DND-41 (cell line): Measurements from ENCODE around the gene ZNF580.

Experiments
- ATAC-seq: fragments of 200-7000 bp; cut with Tn5 transposase; 3 replicates; pipeline ENCODE4 v1.9.1; 2021; ENCODE audit warnings: low read depth; ENCODE audit not compliant: insufficient read depth
- DNase-seq: peaks from one replicate; pipeline ENCODE4 v3.0.0-alpha.2; 2020
- H2AFZ ChIP-seq: 2 replicates; pipeline ENCODE4 v1.6.0; 2012; ENCODE audit warnings: low read depth, low read length
- H3K27ac ChIP-seq: 2 replicates; pipeline ENCODE4 v1.5.1; 2012; ENCODE audit warnings: low read length, inconsistent platforms
- H3K27me3 ChIP-seq: fragments of 200-600 bp; sonication (generic); 2 replicates; pipeline ENCODE4 v1.6.0; 2012; ENCODE audit warnings: low read length, mild to moderate bottlenecking, inconsistent platforms; ENCODE audit not compliant: insufficient read depth, poor library complexity
- H3K36me3 ChIP-seq: 2 replicates; pipeline ENCODE4 v1.5.1; 2012; ENCODE audit warnings: low read length, inconsistent platforms; ENCODE audit not compliant: insufficient read depth
- H3K4me1 ChIP-seq: 2 replicates; pipeline ENCODE4 v1.5.1; 2012; ENCODE audit warnings: mild to moderate bottlenecking, low read length; ENCODE audit not compliant: insufficient read depth
- H3K4me2 ChIP-seq: 2 replicates; pipeline ENCODE4 v1.6.0; 2012; ENCODE audit warnings: mild to moderate bottlenecking, moderate library complexity, low read length, inconsistent platforms; ENCODE audit not compliant: insufficient read depth
- H3K4me3 ChIP-seq, 2 experiments: fragments of 200-600 bp in 1 of 2; shearing (Covaris generic) in 1 of 2; 2 replicates each; pipeline ENCODE4 v1.5.1; 2012 to 2016; ENCODE audit warnings: inconsistent platforms in 2 of 2, low read length in 2 of 2, mild to moderate bottlenecking in 2 of 2, low read depth in 1 of 2, moderate library complexity in 1 of 2
- H3K79me2 ChIP-seq: 2 replicates; pipeline ENCODE4 v1.6.0; 2012; ENCODE audit warnings: low read length, inconsistent platforms; ENCODE audit not compliant: insufficient read depth
- H3K9ac ChIP-seq: 2 replicates; pipeline ENCODE4 v1.6.0; 2012; ENCODE audit warnings: low read depth, mild to moderate bottlenecking, inconsistent platforms, low read length, moderate library complexity
- H3K9me3 ChIP-seq: 2 replicates; pipeline ENCODE4 v1.5.1; 2012; ENCODE audit warnings: low read length, moderate library complexity, mild to moderate bottlenecking, inconsistent platforms; ENCODE audit not compliant: insufficient read depth, severe bottlenecking
- H4K20me1 ChIP-seq: 2 replicates; pipeline ENCODE4 v1.6.0; 2012; ENCODE audit warnings: low read length; ENCODE audit not compliant: insufficient read depth
- EZH2 ChIP-seq: IDR thresholded peaks from 3 replicates; pipeline ENCODE4 v1.6.1; 2012; ENCODE audit warnings: borderline replicate concordance, low read depth, mild to moderate bottlenecking, moderate library complexity, low read length, inconsistent platforms; ENCODE audit not compliant: severe bottlenecking
- TF ChIP-seq, protein P1 (sequence below): IDR thresholded peaks from 2 replicates; pipeline ENCODE4 v1.5.1; 2012; ENCODE audit warnings: borderline replicate concordance, low read length, moderate library complexity, mild to moderate bottlenecking; ENCODE audit not compliant: poor library complexity, severe bottlenecking; ENCODE audit errors: extremely low read depth

The ZNF580 gene

DNA sequence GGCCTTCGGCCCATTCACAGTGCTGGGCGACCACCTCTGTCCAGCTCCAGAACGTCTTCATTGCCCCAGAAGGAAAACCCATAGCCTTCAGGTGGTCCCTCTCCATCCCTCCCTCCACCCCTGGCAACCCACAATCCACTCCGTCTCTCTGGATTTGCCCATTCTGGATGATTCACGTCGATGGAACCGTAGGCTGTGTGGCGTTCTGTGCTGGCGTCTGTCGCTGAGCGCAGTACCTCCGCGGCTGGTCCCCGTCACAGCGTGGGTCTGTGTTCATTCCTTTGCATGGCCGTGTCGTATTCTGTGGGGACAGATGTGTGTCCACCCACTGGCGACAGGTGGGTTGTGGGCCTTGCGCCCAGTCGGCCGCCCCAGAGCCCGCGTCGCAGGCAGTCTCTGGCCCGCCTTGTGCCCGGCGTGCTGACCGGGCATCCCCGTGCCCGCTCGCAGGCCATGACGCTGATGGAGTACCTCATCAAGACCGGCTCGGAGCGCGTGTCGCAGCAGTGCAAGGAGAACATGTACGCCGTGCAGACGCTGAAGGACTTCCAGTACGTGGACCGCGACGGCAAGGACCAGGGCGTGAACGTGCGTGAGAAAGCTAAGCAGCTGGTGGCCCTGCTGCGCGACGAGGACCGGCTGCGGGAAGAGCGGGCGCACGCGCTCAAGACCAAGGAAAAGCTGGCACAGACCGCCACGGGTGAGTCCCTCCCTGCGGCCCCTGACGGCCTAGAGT, 44.3 kb downstream of the ZNF580 start:
- peaks cover 65% of the 10 kb centered on the region for H4K20me1 ChIP-seq
- H3K4me3 ChIP-seq = no peak overlapping the region
- peaks cover 90% of the 10 kb centered on the region for H3K36me3 ChIP-seq
- H3K27ac ChIP-seq = no peak overlapping the region
- DNase-seq (no peak), ATAC-seq (no peak)
- no peak overlapping the region for H2AFZ ChIP-seq
- no peaks in the 10 kb centered on the region for H3K27me3 ChIP-seq
- no peak overlapping the region for H3K9ac ChIP-seq
- peaks cover 60% of the 10 kb centered on the region for H3K79me2 ChIP-seq
- TF ChIP-seq EZH2 = no peak
- TF ChIP-seq, protein P1, sequence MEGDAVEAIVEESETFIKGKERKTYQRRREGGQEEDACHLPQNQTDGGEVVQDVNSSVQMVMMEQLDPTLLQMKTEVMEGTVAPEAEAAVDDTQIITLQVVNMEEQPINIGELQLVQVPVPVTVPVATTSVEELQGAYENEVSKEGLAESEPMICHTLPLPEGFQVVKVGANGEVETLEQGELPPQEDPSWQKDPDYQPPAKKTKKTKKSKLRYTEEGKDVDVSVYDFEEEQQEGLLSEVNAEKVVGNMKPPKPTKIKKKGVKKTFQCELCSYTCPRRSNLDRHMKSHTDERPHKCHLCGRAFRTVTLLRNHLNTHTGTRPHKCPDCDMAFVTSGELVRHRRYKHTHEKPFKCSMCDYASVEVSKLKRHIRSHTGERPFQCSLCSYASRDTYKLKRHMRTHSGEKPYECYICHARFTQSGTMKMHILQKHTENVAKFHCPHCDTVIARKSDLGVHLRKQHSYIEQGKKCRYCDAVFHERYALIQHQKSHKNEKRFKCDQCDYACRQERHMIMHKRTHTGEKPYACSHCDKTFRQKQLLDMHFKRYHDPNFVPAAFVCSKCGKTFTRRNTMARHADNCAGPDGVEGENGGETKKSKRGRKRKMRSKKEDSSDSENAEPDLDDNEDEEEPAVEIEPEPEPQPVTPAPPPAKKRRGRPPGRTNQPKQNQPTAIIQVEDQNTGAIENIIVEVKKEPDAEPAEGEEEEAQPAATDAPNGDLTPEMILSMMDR = no peak
- no peaks in the 10 kb centered on the region for H3K9me3 ChIP-seq
- no peaks in the 10 kb centered on the region for H3K4me1 ChIP-seq
- H3K4me2 ChIP-seq = no peak overlapping the region

DNA sequence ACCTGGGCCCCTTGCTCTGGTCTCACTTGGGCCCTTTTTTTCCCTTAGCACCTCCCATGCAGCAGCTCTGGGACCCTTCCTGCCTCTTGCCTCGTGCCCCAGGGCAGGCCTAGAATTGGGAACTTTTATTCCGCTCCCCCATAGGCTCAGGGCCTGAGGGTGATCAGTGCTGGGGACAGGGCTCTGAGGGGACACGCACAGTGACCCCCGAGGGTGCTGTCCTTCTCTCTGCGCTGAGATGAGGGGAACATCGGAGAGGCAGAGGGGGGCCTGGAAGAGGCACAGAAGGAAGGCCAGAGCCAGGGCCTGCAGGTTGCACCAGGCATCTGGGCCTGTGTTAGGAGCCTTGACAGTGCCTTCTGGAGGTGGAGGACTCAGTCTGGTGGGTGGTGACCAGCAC, 45.0 kb downstream of the ZNF580 start:
- peaks cover 90% of the 10 kb centered on the region for H3K36me3 ChIP-seq
- H4K20me1 ChIP-seq = peaks cover 66% of the 10 kb centered on the region
- no peak for DNase-seq
- H2AFZ ChIP-seq = no peak overlapping the region
- TF ChIP-seq, protein P1 = no peak
- no peak for TF ChIP-seq EZH2
- H3K79me2 ChIP-seq = peaks cover 54% of the 10 kb centered on the region
- no peak overlapping the region for H3K4me2 ChIP-seq
- H3K27ac ChIP-seq = no peak overlapping the region
- no peak overlapping the region for H3K4me3 ChIP-seq
- no peak for ATAC-seq
- H3K9ac ChIP-seq = no peak overlapping the region
- no peaks in the 10 kb centered on the region for H3K4me1 ChIP-seq
- H3K9me3 ChIP-seq = no peaks in the 10 kb centered on the region
- H3K27me3 ChIP-seq = no peaks in the 10 kb centered on the region

DNA sequence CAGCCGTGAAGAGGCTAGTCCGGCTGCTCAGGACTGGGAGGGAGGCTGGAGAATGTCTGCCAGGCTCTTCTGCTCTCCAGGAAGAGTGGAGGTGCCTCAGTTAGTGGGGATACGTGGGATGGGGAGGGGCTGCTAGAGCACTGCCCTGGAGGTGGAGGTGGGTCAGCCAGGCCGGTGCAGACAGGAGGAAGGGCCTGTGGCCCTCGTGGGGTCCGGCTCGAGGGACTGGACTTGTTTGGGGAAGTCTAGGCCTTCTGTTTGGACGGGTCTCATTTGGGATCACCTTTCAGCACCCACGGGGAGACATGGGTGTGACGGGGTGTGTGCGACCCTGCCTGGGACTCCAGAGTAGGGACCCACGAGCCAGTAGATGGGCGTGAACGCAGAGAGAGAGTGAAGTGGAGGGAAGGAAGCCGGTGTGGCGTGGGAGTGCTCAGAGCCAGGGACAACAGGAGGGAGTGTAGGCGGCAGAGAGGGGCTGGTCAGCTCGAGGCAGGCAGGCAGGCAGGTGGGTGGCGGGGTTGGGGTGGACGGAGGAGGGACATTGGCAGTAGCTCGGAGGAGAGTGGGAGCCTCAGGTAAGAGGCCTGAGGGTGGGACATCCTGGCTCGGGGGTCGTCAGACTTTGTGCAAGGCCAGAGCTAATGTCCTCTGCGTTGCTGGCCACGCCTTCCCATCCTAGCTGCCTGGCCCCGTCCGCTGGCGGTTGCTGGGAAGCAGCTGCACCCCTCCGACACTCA, 45.7 kb downstream of the ZNF580 start:
- TF ChIP-seq EZH2 = no peak
- TF ChIP-seq, protein P1 = no peak
- Histone ChIP-seq H2AFZ (no peak overlapping the region), H3K4me2 (no peak overlapping the region), H3K36me3 (peaks cover 90% of the 10 kb centered on the region), H3K79me2 (peaks cover 47% of the 10 kb centered on the region), H3K27me3 (no peaks in the 10 kb centered on the region), H3K9ac (no peak overlapping the region), H3K9me3 (no peaks in the 10 kb centered on the region), H3K4me3 (no peak overlapping the region), H3K27ac (no peak overlapping the region), H3K4me1 (no peaks in the 10 kb centered on the region), H4K20me1 (peaks cover 67% of the 10 kb centered on the region)
- DNase-seq (no peak), ATAC-seq (no peak)
